ENCODE results near the gene EVX2.

- TF ChIP-seq CTCF (IDR thresholded peaks at IDR 0.05) = no peak
- no peak for TF ChIP-seq EZH2 (IDR thresholded peaks at IDR 0.05)
- TF ChIP-seq EZH2phosphoT487 (IDR thresholded peaks at IDR 0.05) = no peak
Measured at GRCh38 chr2:176094349-176094748, 10.6 kb upstream of the EVX2 start.

Data from neural progenitor cell (in vitro differentiated cells).